Keratinocyte (primary cell): Measurements from ENCODE around the gene UXS1. TPM values are rescaled to one million over a fixed set of nuclear protein-coding genes. Genes with fewer than 3 reads are reported as not detected.

Experiments used
- DNase-seq: peaks from one replicate; pipeline ENCODE4 v3.0.0-alpha.2; 2011; ENCODE audit warnings: low read depth, missing footprints, low spot score
- FAIRE-seq: peaks from 2 replicates; lab custom pipeline; 2011; peaks lifted over from hg19 to GRCh38; lab: Jason Lieb, UNC
- H2AFZ ChIP-seq: 2 replicates; pipeline ENCODE4 v1.6.0; 2012; ENCODE audit warnings: low read length, control low read depth, inconsistent platforms; ENCODE audit not compliant: control insufficient read depth
- H3K27ac ChIP-seq: 2 replicates; pipeline ENCODE4 v1.5.1; 2011; ENCODE audit warnings: low read length; ENCODE audit not compliant: control insufficient read depth, insufficient read depth
- H3K27me3 ChIP-seq: 3 replicates; pipeline ENCODE4 v1.6.0; 2011; ENCODE audit warnings: low read length; ENCODE audit not compliant: control insufficient read depth, insufficient read depth; ENCODE audit errors: extremely low read depth
- H3K36me3 ChIP-seq, 2 experiments: 2 replicates in 1 of 2; 3 replicates in 1 of 2; pipeline ENCODE4 v1.5.1; 2011; ENCODE audit warnings: low read length in 2 of 2, mild to moderate bottlenecking in 1 of 2; ENCODE audit not compliant: control insufficient read depth in 2 of 2, insufficient read depth in 2 of 2; ENCODE audit errors: extremely low read depth in 1 of 2
- H3K4me1 ChIP-seq: 3 replicates; pipeline ENCODE4 v1.5.1; 2011; ENCODE audit warnings: low read length; ENCODE audit not compliant: control insufficient read depth, insufficient read depth; ENCODE audit errors: extremely low read depth
- H3K4me2 ChIP-seq: 3 replicates; pipeline ENCODE4 v1.6.0; 2011; ENCODE audit warnings: low read depth, low read length; ENCODE audit not compliant: control insufficient read depth, insufficient read depth; ENCODE audit errors: extremely low read depth
- H3K4me3 ChIP-seq, 3 experiments: fragments of 200-600 bp in 1 of 3; sonication (generic) in 1 of 3; 2 replicates in 2 of 3; 3 replicates in 1 of 3; pipeline ENCODE4 v1.5.1; 2011 to 2016; ENCODE audit warnings: low read length in 3 of 3, mild to moderate bottlenecking in 3 of 3, control low read depth in 2 of 3, inconsistent platforms in 1 of 3, low read depth in 1 of 3, mixed read lengths in 1 of 3, mixed run types in 1 of 3, moderate library complexity in 1 of 3; ENCODE audit not compliant: control insufficient read depth in 2 of 3, insufficient read depth in 2 of 3; ENCODE audit errors: extremely low read depth in 1 of 3
- H3K79me2 ChIP-seq: 2 replicates; pipeline ENCODE4 v1.6.0; 2012; ENCODE audit warnings: low read length; ENCODE audit not compliant: control insufficient read depth, insufficient read depth
- H3K9ac ChIP-seq: 3 replicates; pipeline ENCODE4 v1.6.0; 2011; ENCODE audit warnings: low read length; ENCODE audit not compliant: control insufficient read depth, insufficient read depth; ENCODE audit errors: extremely low read depth
- H3K9me1 ChIP-seq: 3 replicates; pipeline ENCODE4 v1.6.0; 2011; ENCODE audit warnings: low read length; ENCODE audit not compliant: control insufficient read depth, insufficient read depth; ENCODE audit errors: extremely low read depth
- H3K9me3 ChIP-seq: 2 replicates; pipeline ENCODE4 v1.5.1; 2012; ENCODE audit warnings: low read depth, low read length; ENCODE audit not compliant: control insufficient read depth
- H4K20me1 ChIP-seq: 3 replicates; pipeline ENCODE4 v1.6.0; 2011; ENCODE audit warnings: low read length; ENCODE audit not compliant: control insufficient read depth, insufficient read depth; ENCODE audit errors: extremely low read depth
- EZH2 ChIP-seq: IDR thresholded peaks from one replicate; pipeline ENCODE4 v1.6.1; 2012; ENCODE audit warnings: inconsistent platforms, mild to moderate bottlenecking, low read length, moderate library complexity
- dilution Hi-C: fragments of 300-500 bp; cut with MboI; formaldehyde crosslinking; loops from one replicate; pipeline ENCODE4 v1.7.0; 2020; ENCODE audit warnings: low sequenced_read_pairs; ENCODE audit not compliant: extremely low pct_ligation_motif_present
- polyA plus RNA-seq, 5 experiments: library from polyadenylated mRNA; depleted of rRNA in 3 of 5; stranded (reverse) in 3 of 5; stranded (forward) in 1 of 5; unstranded in 1 of 5; fragments of >200 nt; gene quantifications; 1 replicate in 1 of 5; 2 replicates in 3 of 5; 3 replicates in 1 of 5; pipeline versions ENCODE4 v1.2.1 to v1.2.3, GENCODE V29; 2011 to 2012; ENCODE audit warnings: missing spikeins in 2 of 5, low read depth in 1 of 5, low replicate concordance in 1 of 5
- TF ChIP-seq, protein P1 (sequence below), 3 experiments: IDR thresholded peaks in 1 of 3; conservative IDR thresholded peaks in 1 of 3; optimal IDR thresholded peaks in 1 of 3; 2 replicates in 2 of 3; 3 replicates in 1 of 3; pipeline versions ENCODE3 to v1.5.1; 2011; ENCODE audit warnings: low read length in 3 of 3, mild to moderate bottlenecking in 3 of 3, moderate library complexity in 2 of 3, control low read depth in 1 of 3, inconsistent platforms in 1 of 3; ENCODE audit not compliant: insufficient read depth in 2 of 3; ENCODE audit errors: extremely low read depth in 1 of 3

UXS1 gene
- polyA plus RNA-seq, 1 donor (not counting 4 experiments of a cell fraction or from before 2014, with no cell fraction given) = 43.5 TPM

DNA sequence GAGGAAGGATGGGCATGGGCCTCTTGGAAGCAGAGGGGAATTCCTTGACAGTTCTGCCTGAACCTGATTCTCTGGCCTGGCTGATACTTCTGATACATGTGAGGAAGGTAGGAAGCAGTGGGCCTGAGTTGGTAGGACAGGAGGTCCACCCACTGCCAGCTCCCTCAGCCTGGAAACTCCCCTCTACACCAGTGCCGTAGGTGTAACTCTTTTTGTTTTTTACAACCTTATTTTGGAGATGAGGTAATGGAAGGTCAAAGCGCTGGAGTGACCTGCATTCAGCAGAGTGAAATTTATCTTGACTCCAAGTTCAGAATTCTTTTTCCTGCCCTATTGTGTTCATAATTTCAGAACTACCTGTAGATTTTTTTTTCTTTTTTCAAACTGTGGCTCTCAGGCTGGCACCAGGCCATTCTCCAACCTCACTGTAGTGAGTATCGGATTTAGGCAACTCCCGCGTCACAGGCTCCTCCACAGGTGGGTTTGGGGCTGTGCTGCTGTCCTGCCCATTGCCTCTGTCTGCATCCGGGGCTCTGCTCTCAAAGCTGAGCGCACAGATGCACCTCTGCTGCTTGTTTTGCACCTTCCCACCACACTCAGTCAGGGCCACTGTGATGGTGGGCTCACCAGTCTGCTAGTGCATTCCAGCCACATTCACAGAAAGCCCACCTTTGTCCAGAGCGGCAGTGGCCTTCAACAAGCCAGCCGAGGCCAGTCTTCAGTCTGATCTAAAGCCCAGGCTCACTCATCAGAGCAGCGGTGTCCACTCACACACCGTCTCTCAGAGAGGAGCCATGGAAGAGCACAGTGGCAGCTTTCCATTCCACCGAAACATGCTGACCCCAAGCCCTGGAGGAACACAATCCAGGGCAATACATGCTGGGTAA is 87.2 kb downstream of the UXS1 start:
- FAIRE-seq = no peak
- dilution Hi-C loops = no loop called here

DNA sequence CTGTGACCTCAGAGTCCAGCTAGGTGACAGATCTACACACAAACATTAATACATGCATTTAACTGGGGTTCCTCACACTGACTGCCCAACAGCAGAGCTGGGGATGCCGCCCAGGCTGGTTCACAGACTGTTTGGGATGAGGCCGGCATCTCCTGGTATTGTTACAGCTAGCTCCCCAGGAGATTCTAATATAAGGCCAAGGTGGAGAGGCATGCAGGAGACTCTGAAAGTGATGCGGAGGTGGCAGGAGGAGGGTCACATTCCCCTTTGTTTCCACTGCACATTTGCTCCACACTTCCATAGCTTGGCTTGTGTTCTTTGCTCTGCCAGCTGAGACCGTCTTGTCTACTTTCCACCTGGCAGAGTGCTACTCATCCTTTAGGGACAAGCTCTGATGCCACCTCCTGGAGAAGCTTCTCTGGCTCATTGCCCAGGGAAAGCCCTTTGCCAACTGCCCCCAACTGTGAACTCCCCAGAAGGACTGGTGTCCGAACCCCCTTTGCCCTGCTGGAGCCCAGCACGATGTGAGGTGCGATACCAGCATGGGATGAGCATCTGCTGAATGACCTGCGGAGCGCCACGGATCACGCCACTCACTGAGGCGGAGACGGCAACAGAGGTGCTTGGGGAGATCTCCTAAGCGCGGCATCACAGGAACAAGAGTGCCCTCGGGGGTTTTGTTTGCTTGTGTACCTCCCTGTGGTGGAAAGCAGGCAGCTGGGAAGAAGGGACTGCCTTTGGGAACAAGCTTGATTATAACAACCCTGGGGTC is 88.8 kb downstream of the UXS1 start:
- peaks cover 10 to 18% of the 10 kb centered on the region in 2 experiments for H3K36me3 ChIP-seq
- H4K20me1 ChIP-seq = no peaks in the 10 kb centered on the region
- no peak overlapping the region for H3K9ac ChIP-seq
- no peak overlapping the region for H3K4me2 ChIP-seq
- H3K4me3 ChIP-seq = no peak overlapping the region
- dilution Hi-C loops = no loop called here
- H2AFZ ChIP-seq = no peak overlapping the region
- DNase-seq (no peak), FAIRE-seq (no peak)
- H3K9me3 ChIP-seq = no peaks in the 10 kb centered on the region
- H3K9me1 ChIP-seq = no peaks in the 10 kb centered on the region
- H3K27ac ChIP-seq = no peak overlapping the region
- H3K4me1 ChIP-seq = no peaks in the 10 kb centered on the region
- no peak for TF ChIP-seq EZH2
- TF ChIP-seq, protein P1, sequence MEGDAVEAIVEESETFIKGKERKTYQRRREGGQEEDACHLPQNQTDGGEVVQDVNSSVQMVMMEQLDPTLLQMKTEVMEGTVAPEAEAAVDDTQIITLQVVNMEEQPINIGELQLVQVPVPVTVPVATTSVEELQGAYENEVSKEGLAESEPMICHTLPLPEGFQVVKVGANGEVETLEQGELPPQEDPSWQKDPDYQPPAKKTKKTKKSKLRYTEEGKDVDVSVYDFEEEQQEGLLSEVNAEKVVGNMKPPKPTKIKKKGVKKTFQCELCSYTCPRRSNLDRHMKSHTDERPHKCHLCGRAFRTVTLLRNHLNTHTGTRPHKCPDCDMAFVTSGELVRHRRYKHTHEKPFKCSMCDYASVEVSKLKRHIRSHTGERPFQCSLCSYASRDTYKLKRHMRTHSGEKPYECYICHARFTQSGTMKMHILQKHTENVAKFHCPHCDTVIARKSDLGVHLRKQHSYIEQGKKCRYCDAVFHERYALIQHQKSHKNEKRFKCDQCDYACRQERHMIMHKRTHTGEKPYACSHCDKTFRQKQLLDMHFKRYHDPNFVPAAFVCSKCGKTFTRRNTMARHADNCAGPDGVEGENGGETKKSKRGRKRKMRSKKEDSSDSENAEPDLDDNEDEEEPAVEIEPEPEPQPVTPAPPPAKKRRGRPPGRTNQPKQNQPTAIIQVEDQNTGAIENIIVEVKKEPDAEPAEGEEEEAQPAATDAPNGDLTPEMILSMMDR (optimal IDR thresholded peaks at IDR 0.05 in 1 of 3, IDR thresholded peaks at IDR 0.05 in 1 of 3, conservative IDR thresholded peaks at IDR 0.05 in 1 of 3; ENCODE audit: extremely low read depth in 1 of 3, insufficient read depth in 2 of 3, low read length in 3 of 3) = no peak
- H3K79me2 ChIP-seq = no peaks in the 10 kb centered on the region
- H3K27me3 ChIP-seq = no peaks in the 10 kb centered on the region

More for the DNA sequence above, 87.2 kb downstream of the UXS1 start:
- H3K36me3 ChIP-seq = peaks cover 3 to 22% of the 10 kb centered on the region in 2 experiments
- H3K4me3 ChIP-seq = no peak overlapping the region
- H3K79me2 ChIP-seq = no peaks in the 10 kb centered on the region
- no peaks in the 10 kb centered on the region for H3K4me1 ChIP-seq
- H3K4me2 ChIP-seq = no peak overlapping the region
- H3K9me3 ChIP-seq = no peaks in the 10 kb centered on the region
- no peak for TF ChIP-seq EZH2
- TF ChIP-seq, protein P1 (optimal IDR thresholded peaks at IDR 0.05 in 1 of 3, IDR thresholded peaks at IDR 0.05 in 1 of 3, conservative IDR thresholded peaks at IDR 0.05 in 1 of 3; ENCODE audit: extremely low read depth in 1 of 3, insufficient read depth in 2 of 3, low read length in 3 of 3) = no peak
- no peak overlapping the region for H2AFZ ChIP-seq
- no peaks in the 10 kb centered on the region for H4K20me1 ChIP-seq
- H3K27me3 ChIP-seq = no peaks in the 10 kb centered on the region
- H3K9me1 ChIP-seq = no peaks in the 10 kb centered on the region
- no peak for DNase-seq
- H3K9ac ChIP-seq = peak overlapping the region; percentile 2
- H3K27ac ChIP-seq = no peak overlapping the region
